ENCODE measurements around the gene KLF6. TPM values are rescaled to one million over a fixed set of nuclear protein-coding genes. Genes with fewer than 3 reads are reported as not detected.
A peak's percentile ranks its signal among the peaks of the same experiment; 100 is the strongest.

The KLF6 gene
- total and polyA plus RNA-seq, 2 donors (not counting 3 experiments of a cell fraction or from before 2014, with no cell fraction given) = 183 to 307 TPM

DNA sequence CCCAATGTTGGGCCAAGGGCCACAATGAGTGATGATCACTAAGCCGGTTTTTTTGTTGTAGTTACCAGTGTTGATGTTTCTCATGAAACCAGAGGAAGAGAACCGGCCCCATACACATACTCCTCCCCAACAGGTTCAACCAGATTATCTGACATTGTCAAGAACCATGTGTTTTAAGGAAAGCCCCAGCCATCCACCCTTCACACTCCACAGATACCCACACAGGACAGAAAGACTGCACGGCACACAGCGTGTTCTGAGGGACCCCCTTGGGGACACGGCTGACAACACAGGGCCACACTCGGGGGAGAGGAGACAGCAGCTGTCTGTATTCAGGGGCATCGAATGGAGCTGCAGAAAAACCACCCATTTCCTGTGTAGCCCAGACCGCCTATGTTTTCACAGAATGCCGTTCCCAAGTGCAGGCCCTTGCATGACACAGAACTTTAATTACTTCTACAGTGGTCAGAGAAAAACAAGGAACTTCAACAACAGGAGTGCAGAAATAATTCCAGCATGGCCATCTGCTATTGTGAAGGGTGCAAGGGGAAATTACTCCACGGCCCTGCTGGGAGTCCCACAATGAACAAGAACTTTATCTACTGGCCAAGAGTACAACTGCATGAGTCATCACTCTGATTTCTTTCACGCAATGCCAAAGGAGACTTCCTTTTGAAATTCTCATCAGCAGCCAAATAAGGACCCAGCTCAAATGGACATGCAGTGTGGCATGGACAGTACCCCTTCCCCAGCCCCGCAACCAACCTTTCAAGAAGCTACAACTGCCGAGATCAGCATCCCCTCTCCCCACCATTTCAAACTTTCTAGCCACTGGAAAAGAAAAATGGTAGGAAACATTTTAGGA lies 2.3 kb downstream of the KLF6 start:
- Histone ChIP-seq H4K20me1 (replicated peaks; ENCODE audit: control insufficient read depth, extremely low read depth, insufficient read depth, low read length) (no peaks in the 10 kb centered on the region), H3K4me3 (replicated peaks in 1 of 3; ENCODE audit: insufficient read depth in 1 of 3, low read depth in 1 of 3, low read length in 3 of 3) (peak overlapping the region; percentile 89 to 95 (median 92)), H3K9me1 (replicated peaks; ENCODE audit: control insufficient read depth, extremely low read depth, insufficient read depth, low read length) (no peaks in the 10 kb centered on the region), H3K4me1 (ENCODE audit: control insufficient read depth, extremely low read depth, insufficient read depth, low read length) (peaks cover 53% of the 10 kb centered on the region), H3K27ac (ENCODE audit: insufficient read depth, low read depth, low read length) (peak overlapping the region; percentile 95), H3K9ac (replicated peaks; ENCODE audit: extremely low read depth, insufficient read depth, low read length) (peak overlapping the region; percentile 100), H3K36me3 (ENCODE audit: control insufficient read depth in 2 of 2, extremely low read depth in 1 of 2, insufficient read depth in 2 of 2, low read length in 2 of 2) (peaks cover 28 to 45% of the 10 kb centered on the region in 2 experiments), H3K9me3 (replicated peaks; ENCODE audit: control insufficient read depth, insufficient read depth, low read length) (no peaks in the 10 kb centered on the region), H3K4me2 (ENCODE audit: insufficient read depth, low read length) (peak overlapping the region; percentile 95), H2AFZ (ENCODE audit: low read depth, low read length) (no peak overlapping the region), H3K27me3 (ENCODE audit: control insufficient read depth in 2 of 2, insufficient read depth in 2 of 2, low read length in 2 of 2) (no peaks in the 10 kb centered on the region), H3K79me2 (ENCODE audit: control insufficient read depth, insufficient read depth, low read length) (peaks cover 75% of the 10 kb centered on the region)
- POLR2A ChIA-PET = interaction anchor here (1.0 to 2.8 kb wide), 6 partner anchors 23 to 669 kb away, joined by 3 to 8 read pairs (median 4); no protein-coding TSS in a partner anchor
- DNase-seq (ENCODE audit: low read depth, low spot score) = peak; percentile 95
- CTCF ChIA-PET = interaction anchor here (1.2 to 2.7 kb wide), 7 partner anchors 43 to 874 kb away, joined by 3 to 24 read pairs (median 6); no protein-coding TSS in a partner anchor
- intact Hi-C loops (cut with micrococcal nuclease) (loop anchor here (1.0 to 2.0 kb wide), 5 partner anchors 106 to 874 kb away; no protein-coding TSS in a partner anchor), dilution Hi-C loops (cut with MboI; ENCODE audit: extremely low pct_ligation_motif_present, low sequenced_read_pairs) (no loop called here)
- TF ChIP-seq, protein P1, sequence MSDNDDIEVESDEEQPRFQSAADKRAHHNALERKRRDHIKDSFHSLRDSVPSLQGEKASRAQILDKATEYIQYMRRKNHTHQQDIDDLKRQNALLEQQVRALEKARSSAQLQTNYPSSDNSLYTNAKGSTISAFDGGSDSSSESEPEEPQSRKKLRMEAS (IDR thresholded peaks at IDR 0.05; ENCODE audit: insufficient read depth, insufficient read length) = peak; percentile 0
- TF ChIP-seq EZH2 (IDR thresholded peaks at IDR 0.05; ENCODE audit: borderline replicate concordance, low read depth, low read length, severe bottlenecking) (no peak), POLR2AphosphoS5 (IDR thresholded peaks at IDR 0.05; ENCODE audit: insufficient read depth, low read depth, low read length) (peak; percentile 90), MYC (IDR thresholded peaks at IDR 0.05; ENCODE audit: low read depth, low read length) (no peak), POLR2A (IDR thresholded peaks at IDR 0.05; ENCODE audit: low read depth, low read length) (peak; percentile 68), FOS (IDR thresholded peaks at IDR 0.05; ENCODE audit: borderline replicate concordance, insufficient read depth, low read length) (peak; percentile 94), JUN (IDR thresholded peaks at IDR 0.05; ENCODE audit: borderline replicate concordance, insufficient read depth, insufficient read length, low read depth) (peak; percentile 96), GATA2 (IDR thresholded peaks at IDR 0.05; ENCODE audit: insufficient read depth, insufficient read length, low read depth, low read length) (peak; percentile 72)
- TF ChIP-seq, protein P2, sequence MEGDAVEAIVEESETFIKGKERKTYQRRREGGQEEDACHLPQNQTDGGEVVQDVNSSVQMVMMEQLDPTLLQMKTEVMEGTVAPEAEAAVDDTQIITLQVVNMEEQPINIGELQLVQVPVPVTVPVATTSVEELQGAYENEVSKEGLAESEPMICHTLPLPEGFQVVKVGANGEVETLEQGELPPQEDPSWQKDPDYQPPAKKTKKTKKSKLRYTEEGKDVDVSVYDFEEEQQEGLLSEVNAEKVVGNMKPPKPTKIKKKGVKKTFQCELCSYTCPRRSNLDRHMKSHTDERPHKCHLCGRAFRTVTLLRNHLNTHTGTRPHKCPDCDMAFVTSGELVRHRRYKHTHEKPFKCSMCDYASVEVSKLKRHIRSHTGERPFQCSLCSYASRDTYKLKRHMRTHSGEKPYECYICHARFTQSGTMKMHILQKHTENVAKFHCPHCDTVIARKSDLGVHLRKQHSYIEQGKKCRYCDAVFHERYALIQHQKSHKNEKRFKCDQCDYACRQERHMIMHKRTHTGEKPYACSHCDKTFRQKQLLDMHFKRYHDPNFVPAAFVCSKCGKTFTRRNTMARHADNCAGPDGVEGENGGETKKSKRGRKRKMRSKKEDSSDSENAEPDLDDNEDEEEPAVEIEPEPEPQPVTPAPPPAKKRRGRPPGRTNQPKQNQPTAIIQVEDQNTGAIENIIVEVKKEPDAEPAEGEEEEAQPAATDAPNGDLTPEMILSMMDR (IDR thresholded peaks at IDR 0.05; ENCODE audit: extremely low read depth in 1 of 2, insufficient read depth in 1 of 2, low read depth in 1 of 2, low read length in 2 of 2) = no peak
- BruUV-seq (replicated peaks) = no TSS peak
- peak; percentile 90 for FAIRE-seq

Measured in endothelial cell of umbilical vein (primary cell).